Psoas muscle (tissue), 8 donors: ENCODE data around the gene RFX2. TPM values are rescaled to one million over a fixed set of nuclear protein-coding genes. Genes with fewer than 3 reads are reported as not detected.

Experiments used
- ATAC-seq, 4 donors: fragments of 200-7000 bp; cut with Tn5 transposase; one replicate each; pipeline ENCODE4 v1.9.1; 2020; ENCODE audit warnings: moderate library complexity in 3 of 4, mild to moderate bottlenecking in 2 of 4
- DNase-seq, 2 donors: peaks; one replicate each; pipeline ENCODE4 v3.0.0-alpha.2; 2020
- H3K27ac ChIP-seq: fragments of 200-600 bp; one replicate; pipeline ENCODE4 v1.8.0; 2022
- H3K27me3 ChIP-seq, 3 donors: fragments of 200-600 bp in 1 of 3; one replicate each; pipeline versions ENCODE4 v1.6.1 to v1.8.0; 2013 to 2022; ENCODE audit warnings: low read length in 2 of 3, mild to moderate bottlenecking in 2 of 3, moderate library complexity in 1 of 3; ENCODE audit not compliant: insufficient read depth in 3 of 3
- H3K36me3 ChIP-seq, 2 donors: fragments of 200-600 bp in 1 of 2; one replicate each; pipeline versions ENCODE4 v1.6.1 to v1.8.0; 2013 to 2022; ENCODE audit warnings: low read depth in 1 of 2, mild to moderate bottlenecking in 1 of 2, moderate library complexity in 1 of 2; ENCODE audit not compliant: insufficient read depth in 1 of 2
- H3K4me1 ChIP-seq: fragments of 200-600 bp; one replicate; pipeline ENCODE4 v1.8.0; 2022
- H3K4me3 ChIP-seq: fragments of 200-600 bp; one replicate; pipeline ENCODE4 v1.8.0; 2022; ENCODE audit warnings: mild to moderate bottlenecking
- H3K9me3 ChIP-seq: fragments of 200-600 bp; one replicate; pipeline ENCODE4 v1.8.0; 2022
- WGBS, 3 donors: extraction: QIAGEN DNeasy Blood & Tissue Kit; methylation state at CpG; one replicate each; pipeline versions ENCODE4 v1.1.6 to v1.1.7; 2013; 5-methylcytosine and 5-hydroxymethylcytosine counted together
- intact Hi-C, 2 donors: fragments of 100-400 bp; cut with DNase I; formaldehyde crosslinking; loops; one replicate each; pipeline versions ENCODE4 v1.11.0 to v1.14.2; 2022
- polyA plus RNA-seq, 3 donors: library from polyadenylated mRNA; stranded (reverse); fragments of 200-250 nt; gene quantifications; one replicate each; pipeline ENCODE4 v1.2.3, GENCODE V29; 2013
- total RNA-seq, 4 donors: library from RNA; stranded (reverse); fragmentation: NEBNext Ultra II Directional in 2 of 4; extraction: Animal tissue kit (Norgen Biotek cat#: 25700) in 2 of 4; gene quantifications; one replicate each; pipeline versions ENCODE4 v1.2.1 to v1.2.4, GENCODE V29; 2021 to 2023
- TF ChIP-seq, protein P1 (sequence below): fragments of 200-600 bp; IDR thresholded peaks from one replicate; pipeline ENCODE4 v1.8.0; 2022; ENCODE audit warnings: antibody characterized with exemption
- donor health status: healthy with polysubstance abuse.
- donor health status: DM: no; HTN: no; CAD: no; lungs with moderate emphysema.
- donor health status: Bipolar disorder and iron deficiency.
- donor health status: healthy.
- donor health status: DM: yes; HTN: yes; CAD: no.
- donor health status: DM: no; HTN: no; CAD: no.
- donor health status: DM: no; HTN: no; CAD: no.
- donor health status: DM: yes; HTN: yes; CAD: no.

Gene RFX2
- total and polyA plus RNA-seq, 7 donors = 0.58 to 2.1 (median 1.0) TPM

DNA sequence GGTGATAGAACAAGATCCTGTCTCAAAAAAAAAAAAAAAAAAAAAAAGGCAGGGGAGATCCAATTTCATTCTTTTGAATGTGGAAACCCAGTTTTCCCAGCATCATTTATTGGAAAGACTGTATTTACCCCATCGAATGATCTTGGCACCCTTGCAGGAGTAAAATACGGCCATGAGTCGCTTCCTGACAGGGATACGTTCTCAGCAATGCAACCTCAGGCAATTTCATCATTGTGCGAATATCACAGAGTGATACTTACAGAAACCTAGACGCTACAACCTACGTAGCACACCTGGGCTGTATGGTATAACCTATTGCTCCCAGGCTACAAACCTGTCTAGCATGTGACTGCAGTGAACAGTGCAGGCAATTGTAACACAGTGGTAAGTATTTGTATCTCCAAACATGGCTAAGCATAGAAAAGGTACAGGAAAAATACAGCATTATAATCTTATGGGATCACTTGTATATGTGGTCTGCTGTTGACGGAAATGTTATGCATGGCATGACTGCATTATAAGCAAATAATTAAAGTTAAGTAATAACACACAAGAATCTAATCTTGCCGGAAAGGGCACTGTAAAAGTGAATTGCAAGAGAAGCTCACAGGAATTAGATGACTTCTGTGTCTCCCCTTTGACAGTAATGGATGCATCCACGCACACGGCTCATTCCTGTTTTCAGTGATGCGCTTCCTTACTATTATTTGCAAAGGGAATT is 24.1 kb downstream of the RFX2 start:
- H3K9me3 ChIP-seq = no peaks in the 10 kb centered on the region
- intact Hi-C loops = no loop called here
- H3K4me3 ChIP-seq = no peak overlapping the region
- no peak overlapping the region for H3K27ac ChIP-seq
- peaks cover 2% of the 10 kb centered on the region for H3K4me1 ChIP-seq
- TF ChIP-seq, protein P1, sequence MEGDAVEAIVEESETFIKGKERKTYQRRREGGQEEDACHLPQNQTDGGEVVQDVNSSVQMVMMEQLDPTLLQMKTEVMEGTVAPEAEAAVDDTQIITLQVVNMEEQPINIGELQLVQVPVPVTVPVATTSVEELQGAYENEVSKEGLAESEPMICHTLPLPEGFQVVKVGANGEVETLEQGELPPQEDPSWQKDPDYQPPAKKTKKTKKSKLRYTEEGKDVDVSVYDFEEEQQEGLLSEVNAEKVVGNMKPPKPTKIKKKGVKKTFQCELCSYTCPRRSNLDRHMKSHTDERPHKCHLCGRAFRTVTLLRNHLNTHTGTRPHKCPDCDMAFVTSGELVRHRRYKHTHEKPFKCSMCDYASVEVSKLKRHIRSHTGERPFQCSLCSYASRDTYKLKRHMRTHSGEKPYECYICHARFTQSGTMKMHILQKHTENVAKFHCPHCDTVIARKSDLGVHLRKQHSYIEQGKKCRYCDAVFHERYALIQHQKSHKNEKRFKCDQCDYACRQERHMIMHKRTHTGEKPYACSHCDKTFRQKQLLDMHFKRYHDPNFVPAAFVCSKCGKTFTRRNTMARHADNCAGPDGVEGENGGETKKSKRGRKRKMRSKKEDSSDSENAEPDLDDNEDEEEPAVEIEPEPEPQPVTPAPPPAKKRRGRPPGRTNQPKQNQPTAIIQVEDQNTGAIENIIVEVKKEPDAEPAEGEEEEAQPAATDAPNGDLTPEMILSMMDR = no peak
- no peaks in the 10 kb centered on the region for H3K36me3 ChIP-seq
- 90 to 92% (median 91%) methylated on average over 12 of the region's 12 CpGs for WGBS, 3 donors
- no peak for DNase-seq
- ATAC-seq = no peak
- H3K27me3 ChIP-seq = peaks cover 0 to 14% (median 0%) of the 10 kb centered on the region in 3 donors

DNA sequence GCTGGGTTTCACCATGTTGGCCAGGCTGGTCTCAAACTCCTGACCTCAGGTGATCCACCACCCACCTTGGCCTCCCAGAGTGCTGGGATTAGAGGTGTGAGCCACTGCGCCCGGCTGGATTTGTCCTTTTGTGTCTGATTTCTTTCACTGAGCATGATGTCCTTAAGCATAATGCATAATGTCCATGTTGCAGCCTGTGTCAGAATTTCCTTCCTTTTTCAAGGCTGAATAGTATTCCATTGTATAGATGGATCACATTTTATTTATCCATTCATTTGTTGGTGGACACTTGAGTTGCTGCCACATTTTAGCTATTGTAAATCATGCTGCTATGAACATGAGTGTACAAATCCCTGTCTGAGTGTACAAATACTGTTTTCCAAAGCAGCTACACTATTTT is 25.5 kb downstream of the RFX2 start:
- H3K4me1 ChIP-seq = peaks cover 2% of the 10 kb centered on the region
- H3K36me3 ChIP-seq = no peaks in the 10 kb centered on the region
- no peaks in the 10 kb centered on the region for H3K9me3 ChIP-seq
- WGBS, 3 donors = 95 to 100% (median 99%) methylated on average over 2 of the region's 2 CpGs
- peaks cover 0 to 8% (median 0%) of the 10 kb centered on the region in 3 donors for H3K27me3 ChIP-seq
- DNase-seq = no peak
- no peak for ATAC-seq
- no peak overlapping the region for H3K4me3 ChIP-seq
- H3K27ac ChIP-seq = no peak overlapping the region
- TF ChIP-seq, protein P1 = no peak
- intact Hi-C loops = no loop called here

DNA sequence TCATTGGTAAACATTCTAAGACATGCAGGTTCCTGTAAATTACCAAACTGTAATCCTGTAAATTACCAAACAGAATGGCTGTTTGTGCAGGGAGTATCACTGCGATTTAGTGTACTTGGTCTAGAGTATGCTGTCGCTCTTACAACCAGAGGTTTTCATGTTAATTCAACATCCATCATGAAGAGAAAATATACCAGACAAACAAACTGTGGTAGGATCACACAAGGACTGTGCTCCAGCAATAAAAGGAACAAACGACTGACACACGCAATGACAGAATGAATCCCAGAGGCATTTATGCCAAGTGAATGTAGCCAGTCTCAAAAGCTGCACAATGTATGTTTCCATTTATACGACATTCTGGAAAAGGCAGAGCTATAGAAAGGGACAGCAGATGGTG is 31.2 kb downstream of the RFX2 start:
- TF ChIP-seq, protein P1 = no peak
- no peak for DNase-seq
- H3K27ac ChIP-seq = no peak overlapping the region
- WGBS, 3 donors = 89 to 93% (median 91%) methylated on average over 5 of the region's 5 CpGs
- intact Hi-C loops = no loop called here
- H3K27me3 ChIP-seq = no peaks in the 10 kb centered on the region
- no peak overlapping the region for H3K4me3 ChIP-seq
- no peaks in the 10 kb centered on the region for H3K36me3 ChIP-seq
- ATAC-seq = no peak
- H3K4me1 ChIP-seq = no peaks in the 10 kb centered on the region
- no peaks in the 10 kb centered on the region for H3K9me3 ChIP-seq

DNA sequence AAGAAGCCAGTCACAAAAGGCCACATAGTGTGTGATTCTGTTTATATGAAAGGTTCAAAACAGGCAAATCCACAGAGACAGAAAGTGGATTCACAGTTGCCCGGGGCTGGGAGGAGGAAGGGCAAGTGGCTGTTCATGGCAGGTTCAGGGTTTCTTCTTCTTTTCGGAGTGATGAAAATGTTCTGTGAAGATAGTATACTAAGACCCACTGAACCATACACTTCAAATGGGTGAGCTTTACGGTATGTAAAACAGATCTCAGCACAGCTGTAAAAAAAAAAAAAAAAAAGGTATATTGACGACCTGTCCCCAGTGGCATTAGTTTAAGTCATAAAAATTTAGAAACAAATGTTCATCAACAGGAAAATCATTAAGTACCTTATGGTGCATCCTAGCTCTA is 32.2 kb downstream of the RFX2 start:
- Histone ChIP-seq H3K27ac (no peak overlapping the region), H3K36me3 (no peaks in the 10 kb centered on the region), H3K4me1 (no peaks in the 10 kb centered on the region), H3K9me3 (no peaks in the 10 kb centered on the region), H3K4me3 (no peak overlapping the region), H3K27me3 (no peaks in the 10 kb centered on the region)
- ATAC-seq = no peak
- WGBS, 3 donors = 87 to 91% (median 88%) methylated on average over 4 of the region's 4 CpGs
- no peak for DNase-seq
- intact Hi-C loops = no loop called here
- TF ChIP-seq, protein P1 = no peak
